ENCODE results near the gene CARMIL1.
A peak's percentile ranks its signal among the peaks of the same experiment; 100 is the strongest.

Gene CARMIL1

DNA sequence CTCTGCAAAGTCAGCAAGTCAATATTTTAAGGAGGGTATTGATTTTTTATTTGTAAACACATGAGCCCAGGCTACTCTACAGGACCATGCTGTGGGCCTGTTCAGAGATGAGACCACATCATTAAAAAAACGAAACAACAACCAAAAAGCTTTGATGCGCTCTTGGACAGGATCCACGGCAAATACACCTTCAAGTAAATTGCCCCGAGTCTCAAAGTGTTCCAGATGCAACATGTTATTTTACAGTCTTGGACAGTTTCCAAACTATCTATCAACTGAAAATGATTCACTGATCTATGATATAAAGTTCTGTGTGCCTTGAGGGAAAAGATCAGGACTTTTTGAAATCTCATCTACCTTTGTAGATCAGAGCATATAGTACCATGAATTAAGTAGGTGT, 25.8 kb upstream of the CARMIL1 start:
- no peak for TF ChIP-seq CTCF (IDR thresholded peaks at IDR 0.05; ENCODE audit: control insufficient read depth, insufficient read depth, low read depth, low read length, missing control alignments)
- no peak overlapping the region for H3K4me3 ChIP-seq (ENCODE audit: control insufficient read depth, low read depth, low read length)
- no peak for DNase-seq (ENCODE audit: low read depth)

DNA sequence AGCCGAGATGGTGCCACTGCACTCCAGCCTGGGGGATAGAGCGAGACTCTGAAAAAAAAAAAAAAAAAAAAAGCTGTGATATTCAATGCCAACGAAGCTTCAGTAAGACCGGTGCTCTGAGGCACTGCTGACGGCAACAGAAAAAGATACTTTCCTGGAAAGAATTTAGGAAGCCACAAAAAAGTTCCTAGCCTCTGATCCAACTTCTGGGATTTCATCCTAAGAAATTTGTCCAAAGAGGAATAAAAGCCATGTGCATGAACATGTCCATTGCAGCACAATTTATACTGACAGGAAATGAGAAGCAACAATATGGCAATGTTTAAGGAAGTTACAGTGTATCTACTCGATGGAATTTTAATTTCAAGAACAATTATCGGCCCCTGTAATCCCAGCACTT, 24.5 kb upstream of the CARMIL1 start:
- H3K4me3 ChIP-seq (ENCODE audit: control insufficient read depth, low read depth, low read length) = no peak overlapping the region
- DNase-seq (ENCODE audit: low read depth) = no peak
- TF ChIP-seq CTCF (IDR thresholded peaks at IDR 0.05; ENCODE audit: control insufficient read depth, insufficient read depth, low read depth, low read length, missing control alignments) = no peak

- H3K4me3 ChIP-seq (ENCODE audit: control insufficient read depth, low read depth, low read length) = no peak overlapping the region
- no peak for DNase-seq (ENCODE audit: low read depth)
- no peak for TF ChIP-seq CTCF (IDR thresholded peaks at IDR 0.05; ENCODE audit: control insufficient read depth, insufficient read depth, low read depth, low read length, missing control alignments)
Observed at GRCh38 chr6:25257686-25258348, 21.4 kb upstream of the CARMIL1 start.

GRCh38 chr6:25259756-25260155, 19.4 kb upstream of the CARMIL1 start:
- DNase-seq (ENCODE audit: low read depth) = no peak
- no peak overlapping the region for H3K4me3 ChIP-seq (ENCODE audit: control insufficient read depth, low read depth, low read length)
- no peak for TF ChIP-seq CTCF (IDR thresholded peaks at IDR 0.05; ENCODE audit: control insufficient read depth, insufficient read depth, low read depth, low read length, missing control alignments)

DNA sequence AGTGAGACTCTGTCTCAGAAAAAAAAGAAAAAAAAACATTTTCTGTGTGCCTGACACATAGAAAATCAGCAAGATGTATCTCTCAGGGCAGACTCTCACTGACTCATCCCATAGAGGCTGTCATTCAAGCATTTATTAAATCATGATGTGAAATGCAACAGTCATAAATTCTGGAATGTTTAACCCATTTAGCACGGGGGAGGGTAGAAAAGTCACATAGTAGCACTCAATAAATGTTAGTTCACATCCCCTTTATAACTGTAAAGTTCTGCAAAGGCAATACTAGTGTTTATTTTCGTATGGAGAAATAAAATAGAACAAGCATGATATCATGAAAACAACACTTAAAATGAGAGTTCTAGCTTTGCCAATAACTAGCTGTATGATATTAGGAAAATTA, 15.5 kb upstream of the CARMIL1 start:
- no peak for TF ChIP-seq CTCF (IDR thresholded peaks at IDR 0.05; ENCODE audit: control insufficient read depth, insufficient read depth, low read depth, low read length, missing control alignments)
- peak; percentile 80 for DNase-seq (ENCODE audit: low read depth)
- no peak overlapping the region for H3K4me3 ChIP-seq (ENCODE audit: control insufficient read depth, low read depth, low read length)

DNA sequence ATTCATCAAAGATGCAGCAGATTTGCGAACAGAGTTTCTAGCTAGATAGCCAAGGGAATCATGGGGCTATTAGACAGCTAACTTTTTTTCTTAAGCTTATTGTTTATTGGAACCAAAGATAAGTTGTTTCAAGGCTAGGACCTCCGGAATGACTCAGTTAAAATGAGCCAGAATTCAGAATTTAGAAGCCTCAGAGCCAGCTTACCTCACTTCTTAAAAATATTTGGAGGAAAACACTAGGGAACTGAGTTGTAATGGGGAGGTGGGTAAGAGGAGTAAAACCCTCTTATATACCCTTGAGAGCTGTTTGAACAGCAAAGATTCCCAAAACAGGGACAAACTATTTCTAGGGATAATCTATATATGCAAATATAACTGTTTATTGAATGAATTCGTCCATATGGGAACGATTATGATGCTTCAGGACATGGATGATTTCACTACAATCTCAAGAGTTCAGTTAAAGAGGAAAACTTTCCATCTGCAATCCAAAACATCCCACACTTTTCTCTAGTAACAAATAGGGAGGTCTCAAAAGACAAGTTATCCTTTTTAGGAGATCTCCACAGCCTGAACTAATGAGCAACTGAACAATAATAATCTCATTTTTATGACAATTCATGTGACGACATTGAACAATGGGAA, 12.6 kb upstream of the CARMIL1 start:
- no peak for TF ChIP-seq CTCF (IDR thresholded peaks at IDR 0.05; ENCODE audit: control insufficient read depth, insufficient read depth, low read depth, low read length, missing control alignments)
- no peak overlapping the region for H3K4me3 ChIP-seq (ENCODE audit: control insufficient read depth, low read depth, low read length)
- DNase-seq (ENCODE audit: low read depth) = no peak

Measured in AG09309 (cell line).